MM.1S (cell line): ENCODE data around the gene TCF12.

ENCODE experiments used
- DNase-seq: peaks from one replicate; pipeline ENCODE4 v3.0.0-alpha.2; 2015
- H2AFZ ChIP-seq: fragments of 300-600 bp; sonication (generic); 2 replicates; pipeline ENCODE4 v1.6.0; 2016; ENCODE audit warnings: antibody characterized with exemption, low read length
- H3F3A ChIP-seq: fragments of 300-600 bp; sonication (generic); 2 replicates; pipeline ENCODE4 v1.6.1; 2016; ENCODE audit warnings: mild to moderate bottlenecking, antibody characterized with exemption, low read length, moderate library complexity, mixed read lengths; ENCODE audit not compliant: insufficient read depth
- H3K27ac ChIP-seq: fragments of 300-600 bp; sonication (generic); 2 replicates; pipeline ENCODE4 v1.5.1; 2016; ENCODE audit warnings: mild to moderate bottlenecking, low read length
- H3K27me3 ChIP-seq: fragments of 300-600 bp; sonication (generic); replicated peaks from 2 replicates; pipeline ENCODE4 v1.6.0; 2016; ENCODE audit warnings: low read length; ENCODE audit not compliant: insufficient read depth
- H3K36me3 ChIP-seq: fragments of 300-600 bp; sonication (generic); replicated peaks from 2 replicates; pipeline ENCODE4 v1.6.1; 2016; ENCODE audit warnings: mild to moderate bottlenecking, low read length, mixed read lengths; ENCODE audit not compliant: insufficient read depth
- H3K4me1 ChIP-seq: fragments of 300-600 bp; sonication (generic); 2 replicates; pipeline ENCODE4 v1.6.1; 2016; ENCODE audit warnings: low read length, mixed read lengths
- H3K4me2 ChIP-seq: fragments of 300-600 bp; sonication (generic); 2 replicates; pipeline ENCODE4 v1.6.0; 2016; ENCODE audit warnings: low read depth, low read length
- H3K4me3 ChIP-seq: fragments of 300-600 bp; sonication (generic); 2 replicates; pipeline ENCODE4 v1.5.1; 2016; ENCODE audit warnings: low read length, mixed read lengths
- H3K79me2 ChIP-seq: fragments of 300-600 bp; sonication (generic); 2 replicates; pipeline ENCODE4 v1.6.1; 2016; ENCODE audit warnings: mixed run types, low read length, mixed read lengths
- H3K9ac ChIP-seq: fragments of 300-600 bp; sonication (generic); 2 replicates; pipeline ENCODE4 v1.6.1; 2016; ENCODE audit warnings: low read length, mixed read lengths
- H3K9me2 ChIP-seq: fragments of 300-600 bp; sonication (generic); replicated peaks from 2 replicates; pipeline ENCODE4 v1.6.1; 2016; ENCODE audit warnings: mild to moderate bottlenecking, low read length, mixed read lengths; ENCODE audit not compliant: insufficient read depth
- H3K9me3 ChIP-seq: fragments of 300-600 bp; sonication (generic); replicated peaks from 2 replicates; pipeline ENCODE4 v1.6.1; 2016; ENCODE audit warnings: mild to moderate bottlenecking, low read length, mixed read lengths; ENCODE audit not compliant: insufficient read depth
- H4K20me1 ChIP-seq: fragments of 300-600 bp; sonication (generic); 2 replicates; pipeline ENCODE4 v1.6.1; 2016; ENCODE audit warnings: mild to moderate bottlenecking, low read length, moderate library complexity, mixed read lengths; ENCODE audit not compliant: insufficient read depth
- EZH2 ChIP-seq: fragments of 300-600 bp; sonication (generic); optimal IDR thresholded peaks from 2 replicates; pipeline ENCODE3; 2017; ENCODE audit warnings: low read depth, mild to moderate bottlenecking, antibody characterized with exemption, low read length, mixed read lengths
- EZH2phosphoT487 ChIP-seq: fragments of 300-600 bp; sonication (generic); IDR thresholded peaks from 2 replicates; pipeline ENCODE4 v1.6.1; 2018; ENCODE audit warnings: antibody characterized with exemption, low read length
- TF ChIP-seq, protein P1 (sequence below): fragments of 300-600 bp; sonication (generic); IDR thresholded peaks from 2 replicates; pipeline ENCODE4 v1.5.1; 2016; ENCODE audit warnings: antibody characterized with exemption, low read length, mixed read lengths

Gene TCF12

GRCh38 chr15:57019496-57020160 is 101.2 kb downstream of the TCF12 start:
- Histone ChIP-seq H3K9me2 (no peaks in the 10 kb centered on the region), H3K36me3 (no peaks in the 10 kb centered on the region), H2AFZ (no peak overlapping the region), H3K9ac (no peak overlapping the region), H4K20me1 (no peaks in the 10 kb centered on the region), H3K4me3 (no peak overlapping the region), H3F3A (no peaks in the 10 kb centered on the region), H3K27ac (no peak overlapping the region), H3K9me3 (no peaks in the 10 kb centered on the region), H3K4me1 (peaks cover 9% of the 10 kb centered on the region), H3K79me2 (peaks cover 11% of the 10 kb centered on the region; the same call in 1 of the 2 replicates), H3K27me3 (no peaks in the 10 kb centered on the region), H3K4me2 (no peak overlapping the region)
- DNase-seq: no peak
- TF ChIP-seq, protein P1, sequence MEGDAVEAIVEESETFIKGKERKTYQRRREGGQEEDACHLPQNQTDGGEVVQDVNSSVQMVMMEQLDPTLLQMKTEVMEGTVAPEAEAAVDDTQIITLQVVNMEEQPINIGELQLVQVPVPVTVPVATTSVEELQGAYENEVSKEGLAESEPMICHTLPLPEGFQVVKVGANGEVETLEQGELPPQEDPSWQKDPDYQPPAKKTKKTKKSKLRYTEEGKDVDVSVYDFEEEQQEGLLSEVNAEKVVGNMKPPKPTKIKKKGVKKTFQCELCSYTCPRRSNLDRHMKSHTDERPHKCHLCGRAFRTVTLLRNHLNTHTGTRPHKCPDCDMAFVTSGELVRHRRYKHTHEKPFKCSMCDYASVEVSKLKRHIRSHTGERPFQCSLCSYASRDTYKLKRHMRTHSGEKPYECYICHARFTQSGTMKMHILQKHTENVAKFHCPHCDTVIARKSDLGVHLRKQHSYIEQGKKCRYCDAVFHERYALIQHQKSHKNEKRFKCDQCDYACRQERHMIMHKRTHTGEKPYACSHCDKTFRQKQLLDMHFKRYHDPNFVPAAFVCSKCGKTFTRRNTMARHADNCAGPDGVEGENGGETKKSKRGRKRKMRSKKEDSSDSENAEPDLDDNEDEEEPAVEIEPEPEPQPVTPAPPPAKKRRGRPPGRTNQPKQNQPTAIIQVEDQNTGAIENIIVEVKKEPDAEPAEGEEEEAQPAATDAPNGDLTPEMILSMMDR: no peak
- TF ChIP-seq EZH2phosphoT487 (no peak), EZH2 (no peak)

DNA sequence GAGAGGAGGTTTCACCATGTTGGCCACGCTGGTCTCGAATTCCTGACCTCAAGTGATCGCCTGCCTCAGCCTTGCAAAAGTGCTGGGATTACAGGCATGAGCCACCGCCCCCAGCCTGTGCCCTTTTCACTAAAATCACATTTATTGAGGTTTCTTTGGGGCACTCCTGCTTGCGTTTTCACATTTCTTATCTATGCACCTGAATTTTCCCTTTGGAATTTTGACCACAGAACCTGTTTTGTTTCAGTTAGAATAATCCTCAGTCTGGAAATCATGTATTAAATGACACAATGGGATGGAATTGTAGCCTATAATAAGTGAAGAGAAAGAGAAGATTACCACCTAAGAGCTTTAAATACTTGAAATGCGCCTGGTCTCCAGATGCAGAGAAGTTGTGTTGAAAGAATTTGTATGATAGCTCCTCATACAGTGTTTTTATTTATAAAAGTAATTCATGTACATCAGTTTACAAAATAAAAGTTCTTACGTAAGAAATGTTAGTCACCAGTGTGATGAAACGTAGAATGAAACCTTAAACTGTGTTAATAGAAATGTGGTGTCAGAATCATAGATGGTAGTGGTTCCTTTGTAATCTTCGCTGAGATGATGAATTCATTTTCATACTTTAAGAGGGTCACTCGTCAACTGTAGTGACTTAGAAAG is 107.0 kb downstream of the TCF12 start:
- Histone ChIP-seq H3K27me3 (no peaks in the 10 kb centered on the region), H3K36me3 (no peaks in the 10 kb centered on the region), H3K9ac (no peak overlapping the region), H3K27ac (no peak overlapping the region), H3K4me2 (no peak overlapping the region), H4K20me1 (no peaks in the 10 kb centered on the region), H3F3A (no peaks in the 10 kb centered on the region), H3K4me3 (no peak overlapping the region), H2AFZ (no peak overlapping the region), H3K79me2 (peaks cover 15% of the 10 kb centered on the region; the same call in 1 of the 2 replicates), H3K4me1 (peaks cover 9% of the 10 kb centered on the region), H3K9me2 (no peaks in the 10 kb centered on the region), H3K9me3 (no peaks in the 10 kb centered on the region)
- no peak for DNase-seq
- TF ChIP-seq EZH2: no peak

- H3K9me3 ChIP-seq: no peaks in the 10 kb centered on the region
- no peak for TF ChIP-seq EZH2phosphoT487
- TF ChIP-seq EZH2: no peak
- TF ChIP-seq, protein P1: no peak
- DNase-seq: no peak
- H3K4me3 ChIP-seq: no peak overlapping the region
- H3K36me3 ChIP-seq: no peaks in the 10 kb centered on the region
- H3K27ac ChIP-seq: no peak overlapping the region
- H3F3A ChIP-seq: no peaks in the 10 kb centered on the region
- no peaks in the 10 kb centered on the region for H3K9me2 ChIP-seq
- H2AFZ ChIP-seq: no peak overlapping the region
- H3K27me3 ChIP-seq: no peaks in the 10 kb centered on the region
- H3K79me2 ChIP-seq: peaks cover 15% of the 10 kb centered on the region; the same call in 1 of the 2 replicates
- no peak overlapping the region for H3K4me2 ChIP-seq
- no peaks in the 10 kb centered on the region for H4K20me1 ChIP-seq
- H3K4me1 ChIP-seq: peaks cover 9% of the 10 kb centered on the region
- H3K9ac ChIP-seq: no peak overlapping the region
These were observed 107.7 kb downstream of the TCF12 start for GRCh38 chr15:57026016-57026592.
